Raji (cell line): ENCODE measurements around the gene PAXX.

Source experiments
- POLR2A ChIP-seq: IDR thresholded peaks from 2 replicates; pipeline ENCODE4 v1.6.1; 2011; ENCODE audit warnings: low read depth, low read length, control low read depth; ENCODE audit not compliant: insufficient read depth

PAXX gene

GRCh38 chr9:136991993-136992818 is at the start of gene PAXX:
Gene PAXX (plus strand): TSS chr9:136992422. CDS start chr9:136992444, 22 bp downstream.
- TF ChIP-seq POLR2A: peak; percentile 69

- no peak for TF ChIP-seq POLR2A
Measured at GRCh38 chr9:136942881-136943230, 49.4 kb upstream of the PAXX start.

- TF ChIP-seq POLR2A: no peak
Measured at GRCh38 chr9:136943291-136944211, 48.7 kb upstream of the PAXX start.

GRCh38 chr9:136944212-136944518 is 48.1 kb upstream of the PAXX start:
- TF ChIP-seq POLR2A: no peak

- TF ChIP-seq POLR2A: peak; percentile 72
Measured at GRCh38 chr9:136944519-136945332, 47.5 kb upstream of the PAXX start, which contains the start of the genes C8G and FBXW5. Gene C8G (plus strand): TSS chr9:136945243. CDS start chr9:136945321, 78 bp downstream. Gene FBXW5 (minus strand): TSS chr9:136944738. CDS start chr9:136944083, 655 bp downstream.

- no peak for TF ChIP-seq POLR2A
Measured at GRCh38 chr9:136945333-136946227, 46.6 kb upstream of the PAXX start.

GRCh38 chr9:136946228-136947027 is 45.8 kb upstream of the PAXX start:
- no peak for TF ChIP-seq POLR2A

- 0 out of 2 replicates have a peak, but pooled peaks have one; percentile 5 for TF ChIP-seq POLR2A
Measured at GRCh38 chr9:136947028-136947891, 45.0 kb upstream of the PAXX start.

GRCh38 chr9:136947955-136948510 is 44.2 kb upstream of the PAXX start:
- TF ChIP-seq POLR2A: 0 out of 2 replicates have a peak, but pooled peaks have one; percentile 27

GRCh38 chr9:136949239-136949816 is 42.9 kb upstream of the PAXX start:
- TF ChIP-seq POLR2A: no peak

GRCh38 chr9:136949817-136950655 is 42.2 kb upstream of the PAXX start:
- peak; percentile 86 for TF ChIP-seq POLR2A
